ENCODE measurements around the gene LGR6. TPM values are rescaled to one million over a fixed set of nuclear protein-coding genes. Genes with fewer than 3 reads are reported as not detected.

The LGR6 gene
- total RNA-seq, 2 donors from 2014 or later: 1.3 to 1.6 TPM

DNA sequence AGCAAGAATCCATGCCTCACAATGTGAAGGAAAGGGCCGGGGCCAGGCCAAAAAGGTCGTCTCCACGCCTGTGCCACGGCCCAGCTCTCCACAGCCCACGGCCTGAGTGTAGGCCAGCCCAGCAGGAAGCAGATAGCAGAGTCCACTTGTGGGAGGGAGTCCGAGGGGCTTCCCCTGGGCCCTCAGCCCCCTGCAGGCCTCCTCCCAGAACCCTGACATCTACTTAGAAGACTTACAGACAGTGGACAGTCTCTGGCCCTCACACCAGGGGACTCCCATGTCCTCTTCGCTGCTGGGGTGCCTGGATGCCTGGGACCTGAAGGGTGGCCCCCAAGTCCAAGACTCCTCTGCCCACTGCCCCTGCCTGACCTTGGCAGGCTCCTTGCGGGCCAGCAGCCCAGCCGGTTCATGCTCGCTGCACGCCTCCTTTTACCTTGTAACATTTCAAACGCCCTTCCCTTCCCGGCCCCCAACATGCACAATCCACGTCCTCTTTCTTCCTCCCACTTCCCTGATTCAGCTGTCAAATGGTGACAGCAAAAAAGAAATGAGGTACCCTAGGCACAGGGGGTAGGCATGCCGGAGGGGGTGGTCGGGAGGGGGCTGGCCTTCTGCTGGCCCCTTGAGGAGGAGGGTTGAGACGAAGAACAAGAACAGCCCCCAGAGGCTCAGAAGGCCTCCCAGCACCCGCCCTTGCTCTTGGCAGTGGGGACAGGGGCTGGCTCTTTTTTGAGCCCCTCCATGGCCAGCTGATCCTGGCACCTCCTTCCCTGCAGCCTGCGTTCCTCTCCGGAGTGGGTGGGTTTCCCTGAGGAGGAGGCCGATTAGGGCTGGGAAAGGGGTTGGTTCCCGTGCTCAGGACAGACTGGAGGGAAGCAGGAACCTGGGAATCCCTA is 32.2 kb upstream of the LGR6 start:
- intact Hi-C loops (cut with DNase I): no loop called here
- H3K9ac ChIP-seq (ENCODE audit: low read depth in 2 of 2, low read length in 2 of 2): peak overlapping the region; percentile 47 to 73
- no peaks in the 10 kb centered on the region for H3K9me3 ChIP-seq
- no peaks in the 10 kb centered on the region for H3K36me3 ChIP-seq
- no peak for DNase-seq
- H3K27ac ChIP-seq: peak overlapping the region; percentile 27
- no peaks in the 10 kb centered on the region for H3K4me1 ChIP-seq
- TF ChIP-seq, protein P1, sequence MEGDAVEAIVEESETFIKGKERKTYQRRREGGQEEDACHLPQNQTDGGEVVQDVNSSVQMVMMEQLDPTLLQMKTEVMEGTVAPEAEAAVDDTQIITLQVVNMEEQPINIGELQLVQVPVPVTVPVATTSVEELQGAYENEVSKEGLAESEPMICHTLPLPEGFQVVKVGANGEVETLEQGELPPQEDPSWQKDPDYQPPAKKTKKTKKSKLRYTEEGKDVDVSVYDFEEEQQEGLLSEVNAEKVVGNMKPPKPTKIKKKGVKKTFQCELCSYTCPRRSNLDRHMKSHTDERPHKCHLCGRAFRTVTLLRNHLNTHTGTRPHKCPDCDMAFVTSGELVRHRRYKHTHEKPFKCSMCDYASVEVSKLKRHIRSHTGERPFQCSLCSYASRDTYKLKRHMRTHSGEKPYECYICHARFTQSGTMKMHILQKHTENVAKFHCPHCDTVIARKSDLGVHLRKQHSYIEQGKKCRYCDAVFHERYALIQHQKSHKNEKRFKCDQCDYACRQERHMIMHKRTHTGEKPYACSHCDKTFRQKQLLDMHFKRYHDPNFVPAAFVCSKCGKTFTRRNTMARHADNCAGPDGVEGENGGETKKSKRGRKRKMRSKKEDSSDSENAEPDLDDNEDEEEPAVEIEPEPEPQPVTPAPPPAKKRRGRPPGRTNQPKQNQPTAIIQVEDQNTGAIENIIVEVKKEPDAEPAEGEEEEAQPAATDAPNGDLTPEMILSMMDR (IDR thresholded peaks at IDR 0.05): no peak
- no peaks in the 10 kb centered on the region for H3K27me3 ChIP-seq
- H3K4me3 ChIP-seq: no peak overlapping the region

DNA sequence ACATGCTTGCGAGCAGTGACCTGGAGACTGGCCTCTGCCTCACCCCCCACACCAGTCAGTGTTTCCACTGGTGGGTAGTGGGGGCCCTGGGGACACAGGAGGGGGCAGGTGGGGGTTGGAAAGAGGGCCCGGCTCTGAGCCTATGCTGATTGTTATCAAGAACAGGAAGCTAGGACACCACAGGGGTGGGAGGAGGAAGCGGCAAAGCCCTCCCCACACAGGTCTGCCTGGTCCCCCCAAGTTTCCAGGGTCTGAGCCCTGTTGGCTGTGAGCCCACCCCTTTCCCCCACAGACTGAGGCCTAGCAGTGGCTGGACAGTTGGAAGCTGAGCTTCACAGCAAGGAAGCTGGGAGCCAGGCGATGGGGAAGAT is 31.6 kb upstream of the LGR6 start:
- H3K4me1 ChIP-seq: no peaks in the 10 kb centered on the region
- H3K9me3 ChIP-seq: no peaks in the 10 kb centered on the region
- DNase-seq: no peak
- H3K27ac ChIP-seq: peak overlapping the region; percentile 27
- TF ChIP-seq, protein P1 (IDR thresholded peaks at IDR 0.05): no peak
- no peaks in the 10 kb centered on the region for H3K27me3 ChIP-seq
- no peak overlapping the region for H3K9ac ChIP-seq (ENCODE audit: low read depth in 2 of 2, low read length in 2 of 2)
- intact Hi-C loops (cut with DNase I): no loop called here
- H3K36me3 ChIP-seq: no peaks in the 10 kb centered on the region
- H3K4me3 ChIP-seq: no peak overlapping the region

DNA sequence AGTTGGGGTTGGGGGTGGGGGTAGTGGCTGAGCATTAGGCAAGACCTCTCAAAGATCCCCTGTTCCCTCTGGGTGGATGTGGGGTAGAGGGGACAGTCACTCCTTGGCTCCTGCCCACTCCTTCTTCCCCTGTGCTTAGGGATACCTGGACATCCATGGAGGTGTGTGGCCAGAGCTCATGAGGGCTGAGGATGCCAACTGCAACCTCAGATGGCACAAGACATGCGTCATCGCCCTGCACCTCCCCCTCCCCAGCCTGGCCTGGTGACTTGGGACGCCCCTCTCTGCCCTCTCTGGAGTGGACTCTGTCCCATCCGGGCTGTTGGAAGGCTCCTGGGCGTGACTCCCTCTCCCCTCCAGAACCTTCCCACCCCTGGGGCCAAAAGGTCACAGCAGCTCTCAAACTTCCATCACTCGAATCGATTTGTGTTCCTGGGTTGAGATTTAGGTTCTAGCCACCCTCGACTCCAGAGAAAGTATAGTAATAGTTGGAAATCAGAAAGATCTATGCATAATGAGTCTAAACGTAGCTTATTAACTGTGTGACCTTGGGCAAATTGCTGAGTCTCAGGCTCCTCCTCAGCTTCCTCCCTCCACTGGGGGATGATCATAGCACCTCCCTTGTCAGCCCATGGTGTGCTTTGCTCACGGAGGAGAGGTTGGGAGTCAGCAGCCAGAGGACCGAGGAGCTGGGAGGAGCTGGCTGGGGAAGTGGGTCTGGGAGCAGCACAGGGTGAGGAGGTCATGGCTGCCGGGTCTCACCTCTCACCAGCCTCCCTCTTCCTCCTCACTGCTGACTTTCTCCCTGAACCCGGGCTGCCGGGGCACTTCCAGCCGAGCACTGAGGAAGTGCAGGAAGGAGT is 30.9 kb upstream of the LGR6 start:
- H3K9me3 ChIP-seq: no peaks in the 10 kb centered on the region
- DNase-seq: no peak
- H3K4me3 ChIP-seq: no peak overlapping the region
- peak overlapping the region; percentile 22 for H3K27ac ChIP-seq
- no peaks in the 10 kb centered on the region for H3K4me1 ChIP-seq
- intact Hi-C loops (cut with DNase I): no loop called here
- no peaks in the 10 kb centered on the region for H3K27me3 ChIP-seq
- TF ChIP-seq, protein P1 (IDR thresholded peaks at IDR 0.05): no peak
- H3K9ac ChIP-seq (ENCODE audit: low read depth in 2 of 2, low read length in 2 of 2): no peak overlapping the region
- H3K36me3 ChIP-seq: no peaks in the 10 kb centered on the region

DNA sequence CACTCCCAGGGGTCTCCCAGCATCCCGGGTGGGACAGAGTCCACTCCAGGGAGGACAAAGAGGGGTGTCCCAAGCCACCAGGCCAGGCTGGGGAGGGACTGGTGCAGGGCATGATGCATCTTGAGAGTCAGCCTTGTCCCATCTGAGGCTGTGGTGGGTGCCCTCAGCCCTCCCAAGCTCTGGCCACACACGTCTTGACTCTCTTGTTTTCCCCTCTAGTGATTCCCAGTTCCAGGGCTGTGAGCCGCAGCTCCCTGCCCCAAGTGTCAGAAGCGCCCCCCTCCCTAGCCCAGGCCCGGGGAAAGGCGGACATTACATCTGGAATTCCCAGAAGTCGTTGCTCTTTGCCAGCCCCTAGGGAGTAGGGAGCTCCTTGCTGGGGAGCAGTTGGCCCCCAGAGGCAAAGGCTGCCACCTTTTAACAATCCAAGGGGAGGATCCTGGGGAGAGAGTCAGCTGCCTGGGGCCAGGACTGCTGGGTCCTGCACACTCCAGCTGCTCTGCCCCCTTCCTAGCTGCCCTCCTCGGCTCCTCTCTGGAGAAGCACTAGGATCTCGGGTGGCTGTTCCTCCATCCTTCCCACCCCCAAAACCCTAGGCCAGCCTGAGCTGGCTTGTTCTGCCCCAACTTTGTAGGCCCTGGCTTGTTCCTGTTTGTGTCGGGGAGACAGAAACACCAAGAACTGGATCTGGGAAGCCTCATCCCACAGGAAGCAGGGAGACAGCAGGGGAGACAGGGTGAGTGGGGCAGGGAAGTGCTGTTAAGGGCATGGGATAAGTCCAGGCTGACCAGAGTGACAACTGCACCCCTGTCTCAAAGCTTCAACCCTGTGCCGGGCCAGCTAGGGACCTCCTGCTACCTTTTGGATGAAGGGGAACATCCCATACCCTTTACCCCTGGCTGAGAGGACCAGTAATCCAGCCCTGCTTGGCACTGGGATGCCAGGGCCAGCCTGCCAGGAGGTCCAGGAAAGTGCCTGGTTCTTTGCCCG is 30.0 kb upstream of the LGR6 start:
- TF ChIP-seq, protein P1 (IDR thresholded peaks at IDR 0.05): no peak
- Histone ChIP-seq H3K36me3 (no peaks in the 10 kb centered on the region), H3K9ac (ENCODE audit: low read depth in 2 of 2, low read length in 2 of 2) (no peak overlapping the region), H3K4me3 (no peak overlapping the region), H3K27ac (no peak overlapping the region), H3K9me3 (no peaks in the 10 kb centered on the region), H3K4me1 (no peaks in the 10 kb centered on the region), H3K27me3 (no peaks in the 10 kb centered on the region)
- intact Hi-C loops (cut with DNase I): no loop called here
- no peak for DNase-seq
